ENCODE measurements around the gene ABRACL. TPM values are rescaled to one million over a fixed set of nuclear protein-coding genes. Genes with fewer than 3 reads are reported as not detected.
"Not testable (repeated sequence)": the region's sequence is repeated elsewhere in the genome, so short reads cannot be mapped to it uniquely, and the experiment has no call there.

Gene ABRACL, protein sequence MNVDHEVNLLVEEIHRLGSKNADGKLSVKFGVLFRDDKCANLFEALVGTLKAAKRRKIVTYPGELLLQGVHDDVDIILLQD
- 57.1 TPM for total RNA-seq

DNA sequence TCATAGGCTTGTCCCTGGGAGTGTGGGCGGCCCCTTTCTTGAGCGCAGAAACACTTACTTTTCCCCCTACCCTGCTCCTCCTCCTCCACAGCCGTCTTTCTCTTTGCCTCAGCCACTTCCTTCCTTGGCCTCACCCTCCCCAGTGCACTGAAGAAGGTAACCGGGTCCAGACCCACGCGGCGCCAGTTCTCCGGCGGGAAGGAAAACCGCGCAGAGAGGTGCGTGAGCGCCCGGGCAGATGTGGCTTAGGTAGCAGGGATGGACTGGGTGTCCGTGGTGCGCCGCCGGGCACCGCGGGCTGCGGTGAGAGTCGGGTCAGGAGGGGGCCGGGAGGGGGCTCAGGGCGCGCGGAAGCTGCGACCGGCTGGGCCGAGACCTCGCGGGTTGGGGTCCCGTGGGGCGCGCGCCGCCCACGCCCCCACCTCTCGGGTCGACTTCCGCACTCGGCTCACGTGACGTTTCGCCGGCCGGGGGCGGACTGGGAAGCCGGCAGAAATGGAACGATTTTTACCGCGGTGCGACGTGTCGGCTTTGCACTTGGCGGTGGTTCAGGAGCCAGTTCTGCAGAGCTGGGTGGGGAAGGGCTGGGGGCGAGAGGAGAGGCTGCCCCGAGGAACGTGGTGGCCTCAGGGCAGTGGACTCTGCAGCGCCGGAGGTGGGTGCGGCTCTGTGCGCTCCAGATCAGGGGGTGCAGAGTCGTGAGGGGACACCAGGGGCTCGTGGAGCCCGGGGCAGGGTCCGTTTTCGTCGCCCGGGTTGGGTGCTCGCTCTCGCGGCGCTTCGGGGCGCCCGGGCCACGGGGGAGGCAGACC is at the start of gene ABRACL:
ABRACL (plus strand) TSS at position 88 of the 812 bp plus-strand sequence. CDS start 5,416 bp downstream, outside the sequence.
- peak; percentile 31 for DNase-seq

DNA sequence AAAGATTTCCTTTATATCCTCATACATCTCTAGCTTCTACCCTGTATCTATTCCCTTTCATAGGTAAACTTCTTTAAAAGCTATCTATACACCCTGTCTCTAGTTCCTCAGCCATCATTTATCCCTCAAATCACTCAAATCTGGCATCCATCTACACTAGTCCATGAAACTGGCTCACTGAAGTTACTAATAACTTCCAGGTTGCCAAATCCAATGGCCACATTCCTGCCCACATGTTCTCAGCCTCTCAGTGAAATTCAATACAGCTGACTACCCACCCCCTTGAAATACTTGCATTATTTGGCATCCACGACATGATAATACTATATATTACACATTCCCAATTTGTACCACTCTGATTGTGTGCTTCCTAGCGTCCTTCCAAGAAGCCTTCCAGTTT is 49.2 kb upstream of the ABRACL start:
- no peak for DNase-seq

DNA sequence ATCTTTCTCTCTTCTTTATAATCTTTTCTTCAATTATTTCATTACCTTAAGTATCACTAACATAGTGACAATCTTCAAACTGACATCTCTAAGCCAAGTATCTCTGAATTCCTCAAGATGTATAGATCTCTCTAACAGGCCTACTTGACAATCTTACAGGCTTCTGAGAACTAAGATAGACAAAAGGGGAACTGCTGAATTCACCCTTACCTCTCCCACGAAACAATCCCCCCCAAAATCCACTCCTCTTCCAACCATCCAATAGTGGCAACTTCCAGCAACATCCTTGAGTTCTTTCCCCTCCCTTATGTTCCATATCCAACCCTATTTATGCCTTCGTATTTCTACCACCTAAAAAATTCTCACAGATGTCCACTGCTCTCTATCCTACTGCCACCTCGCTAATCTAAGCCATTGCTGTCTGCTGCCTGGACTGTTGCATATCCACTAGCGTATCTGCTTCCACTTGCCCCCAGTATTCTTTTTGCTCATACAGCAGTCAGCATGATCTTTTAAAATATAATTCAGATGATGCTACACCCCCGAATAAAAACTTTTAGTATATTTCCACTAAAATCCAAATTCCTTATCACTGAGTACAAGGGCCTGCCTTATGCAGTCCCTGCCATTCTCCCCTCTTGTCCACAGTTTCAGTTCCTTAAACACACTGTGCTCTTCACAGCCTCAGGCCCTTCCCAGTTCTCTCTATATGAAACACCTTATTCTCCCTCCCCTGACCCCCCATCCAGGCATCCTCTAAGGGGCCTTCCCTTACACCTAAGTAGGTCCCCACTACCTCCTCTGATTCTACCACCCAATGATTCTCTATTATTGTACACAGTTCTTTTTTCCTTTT is 48.5 kb upstream of the ABRACL start:
- DNase-seq, result no peak

DNA sequence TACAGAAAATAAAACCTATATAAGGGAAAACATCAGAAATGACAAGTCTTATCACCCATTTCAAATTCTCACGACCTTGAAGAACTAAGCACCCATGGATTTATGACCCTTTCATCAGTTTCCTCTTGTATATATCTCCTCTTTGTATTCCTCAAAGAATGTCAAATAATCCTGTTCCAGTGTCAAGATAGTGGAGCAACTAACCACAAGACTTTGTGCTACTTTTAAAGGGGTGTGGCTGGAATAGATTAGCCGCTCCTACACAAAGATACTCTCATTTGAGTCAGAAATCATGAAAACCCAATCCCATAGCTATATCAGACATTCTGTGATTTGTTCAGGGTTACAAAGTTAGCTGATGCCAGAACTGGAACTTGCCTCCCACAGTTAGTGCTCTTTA is 47.1 kb upstream of the ABRACL start:
- no peak for DNase-seq

DNA sequence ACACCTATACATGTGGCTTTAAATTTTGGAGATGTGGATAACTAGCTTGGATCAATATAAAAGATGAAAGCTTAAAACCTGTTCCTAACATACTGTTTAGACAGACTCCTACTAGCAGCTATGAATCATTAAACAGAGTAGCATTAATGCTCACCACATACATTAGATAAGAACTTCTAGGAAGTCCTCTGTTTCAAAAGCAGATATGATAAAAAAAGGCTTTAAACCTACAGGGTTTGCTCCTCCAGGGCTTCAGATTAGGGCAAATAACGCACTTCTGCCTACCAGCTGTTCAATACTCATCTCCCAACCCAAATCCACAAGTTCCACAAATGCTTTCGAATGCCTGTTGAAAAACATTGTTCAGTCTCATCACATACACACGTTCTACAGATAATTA is 42.0 kb upstream of the ABRACL start:
- no peak for DNase-seq

DNA sequence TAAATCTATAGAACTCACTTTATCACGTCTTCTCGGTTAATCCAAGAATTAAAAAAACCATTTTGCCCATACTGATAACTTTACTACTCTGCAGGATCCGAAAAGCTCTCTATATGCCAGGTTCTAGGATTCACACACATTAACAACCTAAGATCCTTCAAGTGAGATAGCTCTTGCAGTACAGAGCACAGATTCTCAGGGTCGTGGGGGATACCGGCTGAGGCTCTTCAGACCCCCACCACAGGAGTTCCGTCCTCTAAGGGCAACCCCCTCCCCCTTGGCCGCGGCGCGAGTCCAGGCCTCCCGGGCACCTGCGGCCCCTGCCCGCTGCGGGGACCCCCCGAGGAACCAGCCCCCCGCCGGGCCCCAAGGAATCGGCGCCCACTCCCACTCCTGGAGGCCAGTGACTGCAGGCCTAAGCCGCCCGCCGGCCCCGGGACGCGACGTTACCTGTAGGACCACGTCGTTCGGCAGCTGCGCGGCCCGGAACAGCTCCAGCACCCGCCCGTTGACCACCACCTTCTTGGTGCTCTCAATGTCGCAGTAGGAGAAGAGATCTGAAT is 41.4 kb upstream of the ABRACL start:
- DNase-seq, result no peak

DNA sequence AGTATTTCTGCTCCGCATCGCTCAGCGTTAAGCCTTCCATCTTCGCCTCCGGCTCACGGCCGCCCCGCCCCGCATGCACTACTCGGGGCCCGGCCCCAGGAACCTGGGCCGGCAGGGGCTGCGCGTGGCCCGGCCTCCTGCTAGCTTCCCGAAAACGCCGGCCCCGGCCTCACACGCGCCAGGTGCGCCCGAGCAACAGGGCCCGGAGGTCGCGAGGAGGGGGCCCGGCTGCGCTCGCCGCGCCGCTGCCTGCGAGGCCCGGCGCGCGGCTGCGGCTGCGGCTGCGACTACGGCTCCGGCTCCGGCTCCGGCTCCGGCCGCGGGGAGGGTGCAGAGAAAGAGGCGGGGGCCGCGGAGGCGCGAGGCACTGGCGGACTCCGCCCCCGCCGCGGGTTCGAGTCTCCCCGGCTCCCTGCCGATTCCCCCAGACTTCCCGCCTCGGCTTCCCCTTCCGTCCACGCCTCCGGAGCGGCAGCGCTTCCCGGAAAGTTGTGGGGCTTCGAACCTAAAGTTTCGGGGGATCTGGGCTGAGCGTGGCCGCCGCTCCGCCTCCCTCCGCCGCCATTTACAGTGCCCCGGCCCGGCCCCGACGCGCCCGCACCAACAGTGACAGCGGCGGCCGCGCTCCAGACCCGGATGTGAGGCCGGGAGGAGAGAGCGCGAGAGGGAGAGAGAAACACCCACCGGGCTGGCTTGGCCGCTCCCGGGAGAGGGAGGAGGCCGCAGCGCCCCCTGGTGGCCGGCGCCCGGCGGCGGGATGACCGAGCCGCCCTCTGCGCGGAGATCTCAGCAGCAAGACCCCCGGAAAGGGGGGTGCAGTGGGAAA is 40.7 kb upstream of the ABRACL start, which contains the start of gene REPS1:
REPS1 (minus strand) TSS at position 611 of the 826 bp plus-strand sequence; CDS start at position 40, 571 bp downstream.
- DNase-seq, result peak; percentile 79

DNA sequence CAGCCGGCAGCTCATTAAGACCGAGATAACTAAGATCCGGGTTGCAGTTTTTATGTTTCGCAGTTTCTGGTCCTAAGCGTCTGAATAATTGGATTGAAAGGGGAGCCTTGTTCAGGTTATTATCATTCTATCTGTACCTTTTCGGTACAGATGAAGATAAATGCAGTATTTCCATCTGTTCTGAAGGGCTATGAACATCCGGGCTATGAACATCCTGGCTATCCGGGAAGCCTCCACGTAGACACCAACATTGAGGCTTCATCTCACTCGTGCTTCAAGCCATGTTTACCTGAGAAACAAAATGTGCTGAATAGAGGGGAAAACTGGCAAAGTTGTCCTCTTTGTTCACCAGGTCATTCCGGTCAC is 40.1 kb upstream of the ABRACL start:
- DNase-seq, result no peak

DNA sequence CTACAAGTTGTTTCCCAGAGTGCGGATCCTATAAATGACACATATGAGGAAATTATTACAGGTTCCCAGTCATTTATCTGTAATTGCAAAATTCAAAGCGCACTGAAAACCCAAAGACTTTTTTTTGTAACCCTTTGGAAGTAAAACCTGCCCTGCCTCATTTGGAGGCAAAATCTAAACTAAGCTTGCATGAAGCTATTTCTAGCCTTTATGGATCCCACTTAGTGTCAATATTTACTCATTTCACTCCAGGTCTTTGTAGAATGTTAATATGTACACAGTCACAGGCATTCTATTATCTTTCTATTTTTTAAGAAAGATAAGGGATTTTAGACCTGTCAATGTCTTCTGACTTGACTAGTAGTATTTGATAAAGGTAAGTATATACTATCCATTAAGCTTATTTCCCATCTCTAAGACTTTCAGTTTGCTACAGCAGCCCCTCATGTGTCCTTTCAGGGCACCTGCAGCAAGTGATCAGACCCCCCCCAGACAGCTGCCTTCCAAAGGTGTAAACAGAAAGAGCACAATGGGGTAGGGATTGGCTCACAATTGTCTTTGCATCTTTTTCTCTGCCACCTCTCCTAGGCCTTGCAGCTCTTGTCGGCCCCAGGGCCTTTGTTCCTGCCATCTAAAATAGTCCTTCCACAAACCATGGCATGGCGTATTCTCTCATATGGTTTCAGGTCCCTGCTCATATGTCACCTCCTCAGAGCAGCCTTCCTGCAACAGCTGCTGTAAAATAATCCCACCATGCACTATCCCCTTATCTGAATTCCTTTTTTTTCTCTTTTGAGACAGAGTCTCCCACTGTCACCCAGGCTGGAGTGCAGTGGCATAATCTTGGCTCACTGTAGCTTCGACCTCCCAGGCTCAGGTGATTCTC is 39.2 kb upstream of the ABRACL start:
- no peak for DNase-seq

DNA sequence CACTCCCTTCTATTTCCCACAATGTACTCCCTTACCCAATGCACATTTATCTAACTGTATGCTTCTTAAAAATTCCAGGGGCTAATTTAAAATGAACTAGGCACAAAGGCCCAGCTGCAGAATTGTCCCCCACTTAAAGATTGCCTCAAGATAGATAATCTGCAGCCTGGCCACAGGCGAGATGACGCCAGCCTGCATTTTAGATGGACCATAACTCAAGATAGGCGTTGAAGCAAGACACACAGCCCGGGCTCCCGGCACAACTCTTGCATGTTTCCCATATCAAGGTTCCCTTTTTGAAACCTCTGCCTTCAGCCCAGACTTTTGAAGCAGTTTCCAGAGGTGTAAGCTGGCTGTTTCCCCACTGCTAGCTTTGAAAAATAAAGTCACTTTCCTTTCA is 37.3 kb upstream of the ABRACL start:
- no peak for DNase-seq

DNA sequence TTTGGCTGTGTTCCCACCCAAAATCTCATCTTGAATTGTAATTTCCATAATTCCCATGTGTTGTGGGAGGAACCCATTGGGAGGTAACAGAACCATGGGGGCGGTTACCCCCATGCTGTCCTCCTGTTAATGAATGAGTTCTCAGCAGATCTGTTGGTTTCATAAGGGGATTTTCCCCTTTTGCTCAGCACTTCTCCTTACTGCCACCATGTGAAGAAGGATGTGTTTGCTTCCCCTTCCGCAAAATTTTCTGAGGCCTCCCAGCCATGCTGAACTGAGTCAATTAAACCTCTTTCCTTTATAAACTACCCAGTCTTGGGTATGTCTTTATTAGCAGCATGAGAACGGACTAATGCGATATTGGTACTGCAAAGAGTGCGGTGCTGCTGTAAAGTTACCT is 35.6 kb upstream of the ABRACL start:
- DNase-seq, result not testable (repeated sequence)

DNA sequence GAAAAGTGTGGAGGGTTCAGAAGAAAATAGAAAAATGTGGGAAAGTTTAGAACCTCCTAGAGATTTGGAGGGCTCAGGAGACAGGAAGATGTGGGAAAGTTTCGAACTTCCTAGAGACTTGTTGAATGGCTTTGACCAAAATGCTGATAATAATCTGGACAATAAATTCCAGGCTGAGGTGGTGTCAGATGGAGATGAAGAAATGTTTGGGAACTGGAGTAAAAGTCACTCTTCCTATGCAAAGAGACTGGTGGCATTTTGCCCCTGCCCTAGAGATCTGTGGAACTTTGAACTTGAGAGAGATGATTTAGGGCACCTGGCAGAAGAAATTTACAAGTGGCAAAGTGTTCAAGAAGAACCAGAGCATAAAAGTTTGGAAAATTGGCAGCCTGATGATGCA is 35.1 kb upstream of the ABRACL start:
- not testable (repeated sequence) for DNase-seq

DNA sequence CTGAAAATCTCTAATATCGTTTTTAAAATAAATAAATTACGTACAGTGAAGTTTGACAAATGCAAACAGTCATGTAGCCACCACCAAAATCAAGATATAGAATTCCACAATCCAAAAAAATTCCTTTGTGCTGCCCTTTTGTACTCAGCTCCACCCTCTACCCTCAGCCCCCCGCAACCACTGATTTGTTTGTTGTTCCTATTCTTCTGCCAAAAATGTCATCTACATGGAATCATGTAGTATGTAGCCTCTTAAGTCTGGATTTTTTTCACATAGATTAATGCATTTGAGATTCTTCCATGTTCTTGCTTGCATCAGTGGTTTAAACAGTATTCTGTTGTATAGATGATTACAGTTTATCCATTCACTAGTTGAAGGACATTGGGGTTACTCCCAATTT is 32.0 kb upstream of the ABRACL start:
- DNase-seq, result no peak

DNA sequence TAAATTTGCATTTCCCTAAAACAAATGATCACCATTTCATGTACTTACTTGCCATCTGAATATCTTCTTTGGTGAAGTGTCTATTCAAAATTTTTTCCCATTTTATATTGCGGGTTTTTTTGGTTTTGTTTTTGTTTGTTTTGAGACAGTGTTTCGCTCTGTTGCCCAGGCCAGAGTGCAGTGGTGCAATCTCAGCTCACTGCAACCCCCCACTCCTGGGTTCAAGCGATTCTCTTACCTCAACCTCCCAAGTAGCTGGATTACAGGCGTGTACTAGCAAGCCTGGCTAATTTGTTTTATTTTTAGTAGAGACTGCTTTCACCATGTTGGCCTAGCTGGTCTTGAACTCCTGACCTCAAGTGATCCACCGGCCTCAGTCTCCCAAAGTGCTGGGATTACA is 31.4 kb upstream of the ABRACL start:
- DNase-seq, result no peak

DNA sequence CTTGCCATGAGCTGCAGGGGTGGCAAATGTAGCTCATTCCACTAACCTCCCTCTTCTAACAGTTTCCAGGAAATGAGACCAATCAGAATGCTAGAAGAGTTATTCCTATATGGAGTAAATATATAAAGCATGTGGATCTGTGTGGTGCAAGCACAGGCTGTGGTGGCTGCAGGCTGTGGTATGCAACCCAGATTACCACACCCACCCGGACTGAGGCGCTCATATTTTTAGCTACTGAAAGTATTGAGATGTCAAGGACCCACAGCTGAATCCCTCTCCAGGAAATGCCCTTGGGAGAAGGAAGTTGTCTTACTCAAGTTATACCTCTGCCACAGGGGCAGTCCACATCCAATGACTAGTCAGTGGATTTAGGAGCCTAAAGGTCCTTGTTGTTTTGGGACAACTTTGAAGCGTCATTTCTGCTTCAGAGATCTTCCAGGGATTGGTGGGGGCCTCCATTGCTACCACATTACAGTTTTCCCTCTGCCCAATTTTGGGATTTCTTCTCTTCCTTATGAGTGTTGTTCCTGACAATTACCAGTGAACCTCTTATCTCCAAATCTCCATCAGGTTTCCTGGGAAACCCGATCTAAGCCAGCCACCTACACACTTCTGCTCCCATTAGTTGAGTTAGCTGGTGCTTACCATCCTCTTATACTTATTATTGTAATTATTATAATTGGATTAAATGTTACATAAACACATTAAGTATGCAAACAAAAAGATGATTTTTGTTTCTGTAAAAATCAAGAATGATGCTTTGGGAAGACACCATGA is 28.4 kb upstream of the ABRACL start:
- DNase-seq, result no peak

DNA sequence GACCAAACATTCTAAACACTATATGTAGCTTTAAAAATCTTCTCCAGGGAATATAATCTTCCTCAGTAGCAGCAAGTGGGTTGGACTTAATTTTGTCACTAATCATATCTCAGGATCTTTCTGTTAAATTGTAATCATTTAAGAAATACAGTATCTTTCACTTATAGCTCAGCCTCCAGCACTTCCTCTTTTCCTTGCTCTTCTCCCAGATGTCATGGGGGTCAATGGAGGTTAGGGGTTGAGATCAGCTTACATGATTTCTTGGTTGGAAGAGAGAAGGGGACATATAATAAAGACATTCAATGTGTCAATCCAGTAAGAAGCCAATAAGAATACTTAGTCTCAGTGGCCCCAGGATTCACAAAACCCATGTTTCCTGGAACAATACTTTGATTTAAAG is 24.8 kb upstream of the ABRACL start:
- DNase-seq, result no peak

DNA sequence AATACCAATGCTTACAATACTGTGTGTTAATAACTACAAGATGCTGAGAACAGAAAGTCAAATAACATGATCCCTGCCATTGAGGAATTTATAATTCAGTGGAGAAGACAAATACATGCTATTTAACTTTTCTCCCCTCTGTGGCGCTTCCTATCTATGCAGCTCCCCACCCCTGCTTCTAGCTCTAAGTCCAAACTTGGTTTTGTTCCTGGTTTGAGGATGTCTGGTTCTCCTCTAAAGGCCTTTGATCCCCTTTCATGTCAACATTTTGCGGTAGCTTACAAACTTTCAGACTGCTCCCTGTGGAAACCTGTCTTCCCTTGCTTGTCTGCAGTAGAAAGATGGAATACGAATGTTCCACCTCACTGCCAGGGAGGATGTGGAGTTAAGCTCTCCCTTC is 22.1 kb upstream of the ABRACL start:
- no peak for DNase-seq

DNA sequence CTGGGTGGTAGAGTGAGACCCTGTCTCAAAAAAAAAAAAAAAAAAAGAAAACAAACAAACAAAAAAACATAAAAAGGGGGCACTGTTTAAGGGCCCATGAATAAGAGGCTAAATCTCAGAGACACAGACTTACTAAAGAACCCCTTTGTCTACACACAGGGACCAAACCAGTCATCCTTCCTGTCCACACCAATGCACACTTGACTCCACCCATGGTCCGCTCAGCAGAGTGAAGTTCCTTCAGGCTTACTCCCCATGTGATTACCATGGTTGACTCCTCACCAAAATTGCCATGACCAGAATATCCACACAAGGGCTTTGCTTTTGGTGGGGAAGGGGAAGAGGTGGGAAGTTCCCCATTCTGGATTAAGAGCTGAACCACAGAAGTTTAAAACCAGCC is 21.1 kb upstream of the ABRACL start:
- no peak for DNase-seq

DNA sequence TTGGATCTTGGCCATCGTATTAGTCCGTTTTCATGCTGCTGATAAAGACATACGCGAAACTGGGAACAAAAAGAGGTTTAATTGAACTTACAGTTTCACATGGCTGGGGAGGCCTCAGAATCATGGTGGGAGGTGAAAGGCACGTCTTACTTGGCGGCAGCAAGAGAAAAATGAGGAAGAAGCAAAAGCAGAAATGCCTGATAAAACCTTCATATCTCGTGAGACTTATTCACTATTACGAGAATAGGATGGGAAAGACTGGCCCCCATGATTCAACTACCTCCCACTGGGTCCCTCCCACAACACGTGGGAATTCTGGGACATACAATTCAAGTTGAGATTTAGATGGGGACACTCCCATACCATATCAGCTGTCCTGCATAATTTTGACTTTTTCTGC is 20.4 kb upstream of the ABRACL start:
- DNase-seq, result no peak

DNA sequence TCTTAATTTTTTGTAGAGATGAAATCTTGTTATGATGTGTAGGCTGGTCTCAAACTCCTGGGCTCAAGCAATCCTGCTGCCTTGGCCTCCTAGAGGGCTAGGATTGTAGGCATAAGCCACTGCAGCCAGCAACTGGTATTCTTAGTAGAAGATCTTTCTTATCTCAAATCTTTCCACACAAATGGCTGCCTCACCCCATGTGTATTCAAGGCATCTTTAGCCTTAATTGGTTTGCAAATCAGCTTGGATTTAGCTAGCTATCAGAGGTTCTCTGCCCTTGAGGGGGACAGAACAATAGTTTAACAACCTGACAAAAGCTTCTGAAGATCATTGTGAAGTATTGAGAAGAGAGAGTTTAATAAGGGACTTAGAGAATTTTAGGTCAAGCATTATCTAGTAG is 17.9 kb upstream of the ABRACL start:
- no peak for DNase-seq

Measured in occipital lobe (tissue), 2 donors.